ENCODE measurements around the gene SYPL1. TPM values are rescaled to one million over a fixed set of nuclear protein-coding genes. Genes with fewer than 3 reads are reported as not detected.

The SYPL1 gene
- total RNA-seq, 1 experiment from 2014 or later, result 98.3 TPM

- Histone ChIP-seq H3K27ac (ENCODE audit: low read length) (no peak overlapping the region), H3K27me3 (ENCODE audit: control insufficient read depth, insufficient read depth, low read length) (peaks cover 2% of the 10 kb centered on the region; the same call in 1 of the 2 replicates), H3K4me3 (ENCODE audit: low read depth in 2 of 2, low read length in 2 of 2) (no peak overlapping the region), H3K9me3 (ENCODE audit: control insufficient read depth, insufficient read depth, low read depth, low read length) (no peaks in the 10 kb centered on the region), H3K36me3 (ENCODE audit: control insufficient read depth, insufficient read depth, low read length) (no peaks in the 10 kb centered on the region), H3K4me1 (ENCODE audit: control insufficient read depth, insufficient read depth, low read length) (peaks cover 7% of the 10 kb centered on the region)
- in situ Hi-C loops (cut with HindIII; ENCODE audit: low pct_unique_long_range_greater_than_20kb, low sequenced_read_pairs), result loop anchor here (25.0 kb wide), 1 partner anchor 109 kb away; no protein-coding TSS in a partner anchor
- DNase-seq (ENCODE audit: low read depth, low spot score), result no peak
- intact Hi-C loops (cut with micrococcal nuclease; ENCODE audit: unreplicated experiment), result no loop called here
- TF ChIP-seq CTCF (IDR thresholded peaks at IDR 0.05), result no peak
- TF ChIP-seq, protein P1, sequence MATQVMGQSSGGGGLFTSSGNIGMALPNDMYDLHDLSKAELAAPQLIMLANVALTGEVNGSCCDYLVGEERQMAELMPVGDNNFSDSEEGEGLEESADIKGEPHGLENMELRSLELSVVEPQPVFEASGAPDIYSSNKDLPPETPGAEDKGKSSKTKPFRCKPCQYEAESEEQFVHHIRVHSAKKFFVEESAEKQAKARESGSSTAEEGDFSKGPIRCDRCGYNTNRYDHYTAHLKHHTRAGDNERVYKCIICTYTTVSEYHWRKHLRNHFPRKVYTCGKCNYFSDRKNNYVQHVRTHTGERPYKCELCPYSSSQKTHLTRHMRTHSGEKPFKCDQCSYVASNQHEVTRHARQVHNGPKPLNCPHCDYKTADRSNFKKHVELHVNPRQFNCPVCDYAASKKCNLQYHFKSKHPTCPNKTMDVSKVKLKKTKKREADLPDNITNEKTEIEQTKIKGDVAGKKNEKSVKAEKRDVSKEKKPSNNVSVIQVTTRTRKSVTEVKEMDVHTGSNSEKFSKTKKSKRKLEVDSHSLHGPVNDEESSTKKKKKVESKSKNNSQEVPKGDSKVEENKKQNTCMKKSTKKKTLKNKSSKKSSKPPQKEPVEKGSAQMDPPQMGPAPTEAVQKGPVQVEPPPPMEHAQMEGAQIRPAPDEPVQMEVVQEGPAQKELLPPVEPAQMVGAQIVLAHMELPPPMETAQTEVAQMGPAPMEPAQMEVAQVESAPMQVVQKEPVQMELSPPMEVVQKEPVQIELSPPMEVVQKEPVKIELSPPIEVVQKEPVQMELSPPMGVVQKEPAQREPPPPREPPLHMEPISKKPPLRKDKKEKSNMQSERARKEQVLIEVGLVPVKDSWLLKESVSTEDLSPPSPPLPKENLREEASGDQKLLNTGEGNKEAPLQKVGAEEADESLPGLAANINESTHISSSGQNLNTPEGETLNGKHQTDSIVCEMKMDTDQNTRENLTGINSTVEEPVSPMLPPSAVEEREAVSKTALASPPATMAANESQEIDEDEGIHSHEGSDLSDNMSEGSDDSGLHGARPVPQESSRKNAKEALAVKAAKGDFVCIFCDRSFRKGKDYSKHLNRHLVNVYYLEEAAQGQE (IDR thresholded peaks at IDR 0.05; ENCODE audit: insufficient read depth in 1 of 2, low read depth in 2 of 2, low read length in 1 of 2), result peak in 1 of 2 experiments; percentile 41; a peak in 1 of 4 replicates
- no TSS peak for BruUV-seq (replicated peaks)
- ChIA-PET CTCF (no interaction called here), POLR2A (no interaction called here)
- ATAC-seq, result no peak
Measured at GRCh38 chr7:106053109-106053508, 59.0 kb downstream of the SYPL1 start.

GRCh38 chr7:106052681-106053080 is 59.4 kb downstream of the SYPL1 start:
- ATAC-seq (no peak), DNase-seq (ENCODE audit: low read depth, low spot score) (no peak)
- H3K9me3 ChIP-seq (ENCODE audit: control insufficient read depth, insufficient read depth, low read depth, low read length), result no peaks in the 10 kb centered on the region
- H3K36me3 ChIP-seq (ENCODE audit: control insufficient read depth, insufficient read depth, low read length), result no peaks in the 10 kb centered on the region
- POLR2A ChIA-PET, result no interaction called here
- no peak overlapping the region for H3K27ac ChIP-seq (ENCODE audit: low read length)
- H3K4me3 ChIP-seq (ENCODE audit: low read depth in 2 of 2, low read length in 2 of 2), result no peak overlapping the region
- CTCF ChIA-PET, result no interaction called here
- no peak for TF ChIP-seq TCF7L2 (IDR thresholded peaks at IDR 0.05; ENCODE audit: low read depth, low read length)
- peaks cover 2% of the 10 kb centered on the region; the same call in 1 of the 2 replicates for H3K27me3 ChIP-seq (ENCODE audit: control insufficient read depth, insufficient read depth, low read length)
- peaks cover 6% of the 10 kb centered on the region for H3K4me1 ChIP-seq (ENCODE audit: control insufficient read depth, insufficient read depth, low read length)
- intact Hi-C loops (cut with micrococcal nuclease; ENCODE audit: unreplicated experiment) (no loop called here), in situ Hi-C loops (cut with HindIII; ENCODE audit: low pct_unique_long_range_greater_than_20kb, low sequenced_read_pairs) (loop anchor here (25.0 kb wide), 1 partner anchor 110 kb away; no protein-coding TSS in a partner anchor)
- BruUV-seq (replicated peaks), result no TSS peak

DNA sequence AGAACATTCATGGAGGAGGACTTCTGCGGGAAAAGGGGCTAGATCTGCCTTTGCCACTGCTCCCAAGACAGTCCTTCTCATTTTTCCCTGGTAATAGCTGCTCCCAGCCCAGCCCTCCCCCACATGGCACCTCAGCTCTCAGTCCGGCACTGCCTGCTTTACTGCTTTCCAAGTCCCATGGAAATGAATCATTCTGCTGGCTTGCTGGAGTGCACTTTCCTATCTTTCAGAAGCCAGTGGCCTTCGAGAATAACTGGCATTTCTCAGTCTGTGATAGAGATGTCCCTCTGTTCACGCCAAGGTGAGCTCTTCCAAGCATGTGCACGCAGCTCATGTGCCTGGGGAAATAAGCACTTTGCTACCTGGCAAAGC is 61.4 kb downstream of the SYPL1 start:
- Histone ChIP-seq H3K4me1 (ENCODE audit: control insufficient read depth, insufficient read depth, low read length) (no peaks in the 10 kb centered on the region; the same call in 1 of the 2 replicates), H3K9me3 (ENCODE audit: control insufficient read depth, insufficient read depth, low read depth, low read length) (no peaks in the 10 kb centered on the region), H3K4me3 (ENCODE audit: low read depth in 2 of 2, low read length in 2 of 2) (no peak overlapping the region), H3K27ac (ENCODE audit: low read length) (no peak overlapping the region), H3K27me3 (ENCODE audit: control insufficient read depth, insufficient read depth, low read length) (peaks cover 2% of the 10 kb centered on the region; the same call in 1 of the 2 replicates), H3K36me3 (ENCODE audit: control insufficient read depth, insufficient read depth, low read length) (no peaks in the 10 kb centered on the region)
- CTCF ChIA-PET, result interaction anchor here (0.6 to 0.7 kb wide), 2 partner anchors 18 to 359 kb away, joined by 3 read pairs; no protein-coding TSS in a partner anchor
- BruUV-seq (replicated peaks), result no TSS peak
- DNase-seq (ENCODE audit: low read depth, low spot score) (no peak), ATAC-seq (0 out of 2 replicates have a peak, but pooled peaks have one; percentile 17)
- TF ChIP-seq, protein P1 (IDR thresholded peaks at IDR 0.05; ENCODE audit: insufficient read depth in 1 of 2, low read depth in 2 of 2, low read length in 1 of 2), result no peak
- TF ChIP-seq CTCF (IDR thresholded peaks at IDR 0.05) (no peak), SIN3A (IDR thresholded peaks at IDR 0.05; ENCODE audit: borderline replicate concordance, insufficient read depth, low read depth, low read length) (no peak), TCF7L2 (IDR thresholded peaks at IDR 0.05; ENCODE audit: low read depth, low read length) (no peak), POLR2AphosphoS5 (IDR thresholded peaks at IDR 0.05; ENCODE audit: low read depth, low read length) (no peak)
- intact Hi-C loops (cut with micrococcal nuclease; ENCODE audit: unreplicated experiment) (no loop called here), in situ Hi-C loops (cut with HindIII; ENCODE audit: low pct_unique_long_range_greater_than_20kb, low sequenced_read_pairs) (loop anchor here (25.0 kb wide), 1 partner anchor 112 kb away; no protein-coding TSS in a partner anchor)
- POLR2A ChIA-PET, result no interaction called here

All from Panc1 (cell line).